HEK293T (cell line): ENCODE results near the gene XPR1.

ENCODE experiments used
- CTCF ChIA-PET: fragments of 350-600 bp; formaldehyde crosslinking; extraction: SDS; loops from one replicate; lab custom pipeline; 2021; ENCODE audit warnings: antibody characterized with exemption, inconsistent platforms; lab: Yijun Ruan, JAX
- POLR2A ChIA-PET: fragments of 350-600 bp; formaldehyde crosslinking; extraction: SDS; loops from one replicate; lab custom pipeline; 2020; ENCODE audit warnings: antibody characterized with exemption, inconsistent platforms; lab: Yijun Ruan, JAX
- DNase-seq: peaks from one replicate; pipeline ENCODE4 v3.0.0; 2012; ENCODE audit warnings: mixed read lengths; ENCODE audit errors: extremely low spot score
- ARNT ChIP-seq: fragments of 450-650 bp; IDR thresholded peaks from 2 replicates; pipeline ENCODE4 v1.6.1; 2017; ENCODE audit warnings: mild to moderate bottlenecking
- BHLHE40 ChIP-seq: fragments of 450-650 bp; IDR thresholded peaks from 2 replicates; pipeline ENCODE4 v1.6.1; 2016; ENCODE audit warnings: mild to moderate bottlenecking, moderate library complexity, borderline replicate concordance
- CTBP1 ChIP-seq: fragments of 450-650 bp; IDR thresholded peaks from 2 replicates; pipeline ENCODE4 v1.6.1; 2016; ENCODE audit warnings: borderline replicate concordance
- ELF4 ChIP-seq: fragments of 450-650 bp; IDR thresholded peaks from 2 replicates; pipeline ENCODE4 v1.6.1; 2017; ENCODE audit warnings: antibody characterized with exemption
- FOXA1 ChIP-seq: fragments of 450-650 bp; IDR thresholded peaks from 2 replicates; pipeline ENCODE4 v1.6.1; 2016; ENCODE audit warnings: mild to moderate bottlenecking
- FOXK2 ChIP-seq: fragments of 450-650 bp; IDR thresholded peaks from 2 replicates; pipeline ENCODE4 v1.6.1; 2016; ENCODE audit warnings: mild to moderate bottlenecking
- FOXM1 ChIP-seq: fragments of 450-650 bp; IDR thresholded peaks from 2 replicates; pipeline ENCODE4 v1.6.1; 2017; ENCODE audit warnings: mild to moderate bottlenecking, borderline replicate concordance
- HDGF ChIP-seq: fragments of 450-650 bp; IDR thresholded peaks from 2 replicates; pipeline ENCODE4 v1.6.1; 2017; ENCODE audit warnings: antibody characterized with exemption, borderline replicate concordance
- L3MBTL2 ChIP-seq: fragments of 450-650 bp; conservative IDR thresholded peaks from 2 replicates; pipeline ENCODE4 v1.6.1; 2016; ENCODE audit warnings: mild to moderate bottlenecking
- LEF1 ChIP-seq: fragments of 450-650 bp; IDR thresholded peaks from 2 replicates; pipeline ENCODE4 v1.6.1; 2017; ENCODE audit warnings: mild to moderate bottlenecking, borderline replicate concordance
- NFRKB ChIP-seq: fragments of 450-650 bp; IDR thresholded peaks from 2 replicates; pipeline ENCODE4 v1.6.1; 2016; ENCODE audit warnings: mild to moderate bottlenecking, moderate library complexity
- PKNOX1 ChIP-seq: fragments of 450-650 bp; IDR thresholded peaks from 2 replicates; pipeline ENCODE4 v1.6.1; 2016
- SP1 ChIP-seq: fragments of 450-650 bp; IDR thresholded peaks from 2 replicates; pipeline ENCODE4 v1.6.1; 2017
- SUZ12 ChIP-seq: fragments of 450-650 bp; IDR thresholded peaks from 2 replicates; pipeline ENCODE4 v1.6.1; 2016; ENCODE audit warnings: mild to moderate bottlenecking
- TARDBP ChIP-seq: fragments of 450-650 bp; IDR thresholded peaks from 2 replicates; pipeline ENCODE4 v1.6.1; 2016
- ZNF384 ChIP-seq: fragments of 450-650 bp; IDR thresholded peaks from 2 replicates; pipeline ENCODE4 v1.6.1; 2016

XPR1 gene

GRCh38 chr1:180627411-180627810 is 4.4 kb upstream of the XPR1 start:
- DNase-seq, result no peak
- ChIA-PET POLR2A (no interaction called here), CTCF (no interaction called here)
- TF ChIP-seq NFRKB, result no peak
- TF ChIP-seq ELF4, result no peak
- no peak for TF ChIP-seq ZNF384
- no peak for TF ChIP-seq FOXA1
- no peak for TF ChIP-seq FOXM1
- no peak for TF ChIP-seq ARNT
- no peak for TF ChIP-seq SUZ12
- no peak for TF ChIP-seq LEF1
- TF ChIP-seq TARDBP, result no peak
- TF ChIP-seq CTBP1, result no peak
- no peak for TF ChIP-seq FOXK2
- no peak for TF ChIP-seq HDGF
- no peak for TF ChIP-seq SP1
- no peak for TF ChIP-seq L3MBTL2
- no peak for TF ChIP-seq BHLHE40
- TF ChIP-seq PKNOX1, result no peak

- no peak for DNase-seq
- CTCF ChIA-PET, result no interaction called here
- POLR2A ChIA-PET, result no interaction called here
- TF ChIP-seq FOXM1, result no peak
Measured at GRCh38 chr1:180628646-180629045, 3.2 kb upstream of the XPR1 start.

GRCh38 chr1:180630408-180631193 is 1.2 kb upstream of the XPR1 start:
- ChIA-PET CTCF (interaction anchor here (0.6 kb wide), 1 partner anchor 301 kb away, joined by 4 read pairs; no protein-coding TSS in a partner anchor), POLR2A (interaction anchor here (1.3 to 1.8 kb wide), 3 partner anchors 17 to 80 kb away, joined by 3 to 9 read pairs (median 4); no protein-coding TSS in a partner anchor)
- no peak for DNase-seq
- no peak for TF ChIP-seq TARDBP
- TF ChIP-seq ELF4, result no peak
- no peak for TF ChIP-seq FOXK2
- TF ChIP-seq SUZ12, result no peak

GRCh38 chr1:180631194-180631765 is 542 bp upstream of the XPR1 start:
- TF ChIP-seq HDGF (no peak), ELF4 (no peak), LEF1 (no peak), PKNOX1 (no peak), SUZ12 (no peak), ZNF384 (no peak), FOXM1 (no peak)
- ChIA-PET POLR2A (interaction anchor here (0.6 to 1.8 kb wide), 6 partner anchors 10 to 223 kb away, joined by 3 to 9 read pairs (median 4); no protein-coding TSS in a partner anchor), CTCF (interaction anchor here (0.6 to 0.9 kb wide), 2 partner anchors 21 to 300 kb away, joined by 4 to 5 read pairs; no protein-coding TSS in a partner anchor)
- no peak for DNase-seq

GRCh38 chr1:180632326-180633056 is 669 bp downstream of the XPR1 start:
- CTCF ChIA-PET, result interaction anchor here (0.9 to 1.1 kb wide), 2 partner anchors 11 to 23 kb away, joined by 3 to 5 read pairs; no protein-coding TSS in a partner anchor
- POLR2A ChIA-PET, result interaction anchor here (0.8 to 1.8 kb wide), 5 partner anchors 12 to 131 kb away, joined by 3 to 9 read pairs (median 5); no protein-coding TSS in a partner anchor
- peak; percentile 62 for DNase-seq
- TF ChIP-seq NFRKB, result no peak

- POLR2A ChIA-PET, result interaction anchor here (0.8 kb wide), 1 partner anchor 104 kb away, joined by 3 read pairs; no protein-coding TSS in a partner anchor
- no peak for TF ChIP-seq FOXA1
- TF ChIP-seq LEF1, result no peak
- peak; percentile 46 for TF ChIP-seq PKNOX1
- no peak for TF ChIP-seq FOXK2
- TF ChIP-seq ZNF384, result no peak
- DNase-seq, result no peak
Measured at GRCh38 chr1:180633057-180634056, 1.5 kb downstream of the XPR1 start.

More at GRCh38 chr1:180633057-180634056, 1.5 kb downstream of the XPR1 start:
- CTCF ChIA-PET, result no interaction called here
